Transverse colon (tissue), 4 donors: ENCODE measurements around the gene SYNJ2. TPM values are rescaled to one million over a fixed set of nuclear protein-coding genes. Genes with fewer than 3 reads are reported as not detected.
"Not testable (repeated sequence)": the region's sequence is repeated elsewhere in the genome, so short reads cannot be mapped to it uniquely, and the experiment has no call there.

ENCODE experiments used
- DNase-seq: peaks from one replicate; pipeline ENCODE4 v3.0.0-alpha.2; 2019
- H3K27ac ChIP-seq, 4 donors: fragments of 200-600 bp; sonication (generic); 2 replicates each; pipeline ENCODE4 v1.5.1; 2016 to 2018; ENCODE audit warnings: inconsistent platforms in 4 of 4
- H3K27me3 ChIP-seq: fragments of 200-600 bp; sonication (generic); 2 replicates; pipeline ENCODE4 v1.5.1; 2017; ENCODE audit warnings: inconsistent platforms
- H3K36me3 ChIP-seq, 4 donors: fragments of 200-600 bp; sonication (generic); 2 replicates each; pipeline ENCODE4 v1.5.1; 2017 to 2019; ENCODE audit warnings: inconsistent platforms in 4 of 4
- H3K4me1 ChIP-seq, 4 donors: fragments of 200-600 bp; sonication (generic); 2 replicates each; pipeline ENCODE4 v1.5.1; 2017 to 2020; ENCODE audit warnings: inconsistent platforms in 4 of 4
- H3K4me3 ChIP-seq, 4 donors: fragments of 200-600 bp; sonication (generic); 1 replicate in 1 of 4; 2 replicates in 3 of 4; pipeline versions ENCODE4 v1.5.1 to v1.6.1; 2017 to 2019; ENCODE audit warnings: inconsistent platforms in 4 of 4
- H3K9me3 ChIP-seq, 2 donors: fragments of 200-600 bp; sonication (generic); 2 replicates each; pipeline ENCODE4 v1.5.1; 2017 to 2019; ENCODE audit warnings: inconsistent platforms in 2 of 2
- CTCF ChIP-seq, 5 experiments: fragments of 200-600 bp in 3 of 5; fragments of 450-650 bp in 2 of 5; sonication (generic) in 3 of 5; IDR thresholded peaks; 1 replicate in 2 of 5; 2 replicates in 3 of 5; pipeline ENCODE4 v1.5.1; 2016 to 2017; ENCODE audit warnings: antibody characterized with exemption in 5 of 5, inconsistent platforms in 3 of 5, mild to moderate bottlenecking in 2 of 5, moderate library complexity in 1 of 5
- EP300 ChIP-seq: sonication (generic); formaldehyde crosslinking; IDR thresholded peaks from one replicate; pipeline ENCODE4 v1.6.1; 2017; ENCODE audit warnings: antibody characterized with exemption, low read depth
- POLR2A ChIP-seq: fragments of 450-650 bp; IDR thresholded peaks from one replicate; pipeline ENCODE4 v1.6.1; 2016; ENCODE audit warnings: antibody characterized with exemption, mild to moderate bottlenecking, moderate library complexity
- POLR2AphosphoS5 ChIP-seq, 3 donors: sonication (generic); formaldehyde crosslinking; IDR thresholded peaks; one replicate each; pipeline ENCODE4 v1.6.1; 2016; ENCODE audit warnings: antibody characterized with exemption in 3 of 3
- WGBS, 2 donors: methylation state at CpG; one replicate each; pipeline ENCODE4 v1.1.5; 2018; ENCODE audit warnings: low coverage in 1 of 2; 5-methylcytosine and 5-hydroxymethylcytosine counted together
- in situ Hi-C, 4 donors: fragments of 200-750 bp; cut with MboI; loops; one replicate each; pipeline versions ENCODE4 v1.15.0 to v1.15.1; 2017; ENCODE audit warnings: low sequenced_read_pairs in 3 of 4, low pct_ligation_motif_present in 1 of 4, low pct_unique_long_range_greater_than_20kb in 1 of 4
- intact Hi-C: fragments of 100-400 bp; cut with DNase I; formaldehyde crosslinking; loops from one replicate; pipeline ENCODE4 v1.15.1; 2023; ENCODE audit warnings: low total_unique reads
- total RNA-seq, 4 donors: library from RNA; depleted of rRNA; stranded (reverse); fragments of >200 nt; gene quantifications; one replicate each; pipeline ENCODE4 v1.1.0, GENCODE V29; 2016

SYNJ2 gene
- total RNA-seq, 4 donors from 2014 or later, result 27.8 to 42.6 (median 31.8) TPM

GRCh38 chr6:157937916-157938315 lies 43.7 kb upstream of the SYNJ2 start:
- Histone ChIP-seq H3K4me1 (no peaks in the 10 kb centered on the region), H3K27me3 (no peaks in the 10 kb centered on the region), H3K27ac (no peak overlapping the region), H3K9me3 (no peaks in the 10 kb centered on the region), H3K36me3 (peaks cover 0 to 71% (median 25%) of the 10 kb centered on the region in 4 donors), H3K4me3 (no peak overlapping the region)
- TF ChIP-seq POLR2AphosphoS5 (IDR thresholded peaks at IDR 0.05) (no peak), CTCF (IDR thresholded peaks at IDR 0.05) (no peak), EP300 (no peak), POLR2A (no peak)
- no peak for DNase-seq
- intact Hi-C loops (no loop called here), in situ Hi-C loops (no loop called here)
- 91 to 95% methylated on average over 6 of the region's 6 CpGs for WGBS, 2 donors

- H3K36me3 ChIP-seq, result peaks cover 0 to 61% (median 22%) of the 10 kb centered on the region in 4 donors
- H3K4me3 ChIP-seq, H3K27me3 ChIP-seq, intact Hi-C loops, in situ Hi-C loops, H3K4me1 ChIP-seq, H3K27ac ChIP-seq, H3K9me3 ChIP-seq, DNase-seq: not testable (repeated sequence)
- WGBS, 2 donors, result 70 to 71% methylated on average over 11 to 12 of the region's 12 CpGs
These were observed 41.2 kb upstream of the SYNJ2 start for GRCh38 chr6:157940375-157941036.

- H3K27ac ChIP-seq, result no peak overlapping the region
- in situ Hi-C loops, result no loop called here
- intact Hi-C loops, result no loop called here
- H3K4me3 ChIP-seq, result no peak overlapping the region
- H3K4me1 ChIP-seq, result no peaks in the 10 kb centered on the region
- H3K36me3 ChIP-seq, result peaks cover 0 to 54% (median 19%) of the 10 kb centered on the region in 4 donors
- H3K27me3 ChIP-seq, result no peaks in the 10 kb centered on the region
- H3K9me3 ChIP-seq, result no peaks in the 10 kb centered on the region
- DNase-seq, result no peak
- 81 to 84% methylated on average over 8 to 13 of the region's 13 CpGs for WGBS, 2 donors
- TF ChIP-seq POLR2AphosphoS5 (IDR thresholded peaks at IDR 0.05) (no peak), CTCF (IDR thresholded peaks at IDR 0.05) (no peak), EP300 (no peak), POLR2A (no peak)
These were observed 40.4 kb upstream of the SYNJ2 start for GRCh38 chr6:157941101-157941863.

GRCh38 chr6:157942351-157942750 lies 39.3 kb upstream of the SYNJ2 start:
- in situ Hi-C loops, result no loop called here
- no peak for DNase-seq
- H3K4me3 ChIP-seq, result no peak overlapping the region
- no peak for TF ChIP-seq POLR2AphosphoS5 (IDR thresholded peaks at IDR 0.05)
- no peak for TF ChIP-seq CTCF (IDR thresholded peaks at IDR 0.05)
- no peak for TF ChIP-seq EP300
- no peak for TF ChIP-seq POLR2A
- H3K27ac ChIP-seq, result no peak overlapping the region
- no peaks in the 10 kb centered on the region for H3K27me3 ChIP-seq
- intact Hi-C loops, result no loop called here
- no peaks in the 10 kb centered on the region for H3K4me1 ChIP-seq
- WGBS, 2 donors, result 80 to 92% methylated on average over 2 to 14 of the region's 14 CpGs
- no peaks in the 10 kb centered on the region for H3K9me3 ChIP-seq
- H3K36me3 ChIP-seq, result peaks cover 0 to 44% (median 16%) of the 10 kb centered on the region in 4 donors
